ENCODE results near the gene CD22.

- TF ChIP-seq CTCF (conservative IDR thresholded peaks at IDR 0.05 in 1 of 2, IDR thresholded peaks at IDR 0.05 in 1 of 2; ENCODE audit: low read depth in 1 of 2, low read length in 2 of 2): no peak
- TF ChIP-seq EZH2 (IDR thresholded peaks at IDR 0.05; ENCODE audit: low read length, missing control alignments): no peak
Observed at GRCh38 chr19:35279985-35280821, 48.8 kb upstream of the CD22 start.

Data from fibroblast of lung (primary cell).